Upper lobe of left lung (tissue), 4 donors: Measurements from ENCODE around the gene SMAD3.

Experiments used
- POLR2A ChIP-seq, 4 donors: fragments of 450-650 bp; IDR thresholded peaks; one replicate each; pipeline ENCODE4 v1.5.1; 2016 to 2017; ENCODE audit warnings: antibody characterized with exemption in 4 of 4, mild to moderate bottlenecking in 2 of 4
- POLR2AphosphoS5 ChIP-seq, 2 donors: sonication (generic); formaldehyde crosslinking; IDR thresholded peaks; one replicate each; pipeline ENCODE4 v1.5.1; 2017; ENCODE audit warnings: antibody characterized with exemption in 2 of 2
- TF ChIP-seq, protein P1 (sequence below), 6 experiments: fragments of 450-650 bp in 4 of 6; fragments of 200-600 bp in 2 of 6; sonication (generic) in 2 of 6; IDR thresholded peaks; one replicate each; pipeline ENCODE4 v1.5.1; 2016 to 2019; ENCODE audit warnings: antibody characterized with exemption in 6 of 6

DNA sequence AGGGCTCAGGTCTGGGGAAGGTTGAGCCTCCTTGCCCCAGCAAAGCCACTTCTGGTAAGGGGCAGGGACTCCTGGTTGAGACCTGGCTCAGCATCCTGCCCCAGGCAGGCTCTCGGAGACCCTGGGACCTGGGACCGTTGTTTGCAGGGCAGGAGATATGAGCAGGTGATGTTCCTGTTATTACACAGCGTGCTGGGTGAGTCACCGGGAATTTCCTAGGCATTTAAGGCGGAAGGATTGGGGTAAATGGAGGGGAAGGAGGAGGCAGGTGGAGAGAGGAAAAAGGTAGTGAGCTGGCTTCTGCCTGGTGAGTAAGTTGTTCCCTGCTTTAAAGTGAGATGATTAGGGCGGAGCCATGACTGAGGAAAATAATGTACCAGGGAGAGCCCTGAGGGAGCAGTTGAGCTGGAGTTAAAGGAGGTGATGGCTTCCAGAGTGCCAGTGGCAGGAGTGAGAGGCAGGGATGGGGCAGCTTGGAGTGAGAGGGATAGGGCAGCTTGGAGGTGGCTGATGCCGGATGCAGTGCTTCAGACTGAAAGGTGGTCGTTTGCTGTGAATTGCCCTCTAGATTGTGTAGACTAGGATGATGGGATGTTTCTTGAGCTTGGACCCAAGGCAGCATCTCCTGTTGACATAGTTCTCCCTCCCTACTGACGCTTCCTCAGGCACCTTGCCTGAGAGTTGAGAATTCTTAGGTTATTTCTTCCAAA, 109.6 kb downstream of the SMAD3 start:
- TF ChIP-seq, protein P1, sequence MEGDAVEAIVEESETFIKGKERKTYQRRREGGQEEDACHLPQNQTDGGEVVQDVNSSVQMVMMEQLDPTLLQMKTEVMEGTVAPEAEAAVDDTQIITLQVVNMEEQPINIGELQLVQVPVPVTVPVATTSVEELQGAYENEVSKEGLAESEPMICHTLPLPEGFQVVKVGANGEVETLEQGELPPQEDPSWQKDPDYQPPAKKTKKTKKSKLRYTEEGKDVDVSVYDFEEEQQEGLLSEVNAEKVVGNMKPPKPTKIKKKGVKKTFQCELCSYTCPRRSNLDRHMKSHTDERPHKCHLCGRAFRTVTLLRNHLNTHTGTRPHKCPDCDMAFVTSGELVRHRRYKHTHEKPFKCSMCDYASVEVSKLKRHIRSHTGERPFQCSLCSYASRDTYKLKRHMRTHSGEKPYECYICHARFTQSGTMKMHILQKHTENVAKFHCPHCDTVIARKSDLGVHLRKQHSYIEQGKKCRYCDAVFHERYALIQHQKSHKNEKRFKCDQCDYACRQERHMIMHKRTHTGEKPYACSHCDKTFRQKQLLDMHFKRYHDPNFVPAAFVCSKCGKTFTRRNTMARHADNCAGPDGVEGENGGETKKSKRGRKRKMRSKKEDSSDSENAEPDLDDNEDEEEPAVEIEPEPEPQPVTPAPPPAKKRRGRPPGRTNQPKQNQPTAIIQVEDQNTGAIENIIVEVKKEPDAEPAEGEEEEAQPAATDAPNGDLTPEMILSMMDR (IDR thresholded peaks at IDR 0.05): no peak
- TF ChIP-seq POLR2A (IDR thresholded peaks at IDR 0.05): no peak
- no peak for TF ChIP-seq POLR2AphosphoS5 (IDR thresholded peaks at IDR 0.05)
